Activated CD8-positive, alpha-beta T cell treated with anti-CD3 and anti-CD28 coated beads, Interleukin-2, amount 10 ng/mL, durations not matched to agents 7 days and 5 days (primary cell): ENCODE data around the gene SELENOS. TPM values are rescaled to one million over a fixed set of nuclear protein-coding genes. Genes with fewer than 3 reads are reported as not detected.

Experiments
- ATAC-seq: fragments of 150-1000 bp; cut with Tn5 transposase; one replicate; pipeline ENCODE4 v1.10.0; 2021; ENCODE audit warnings: moderate library complexity
- CTCF ChIA-PET: fragments of 350-600 bp; sonication (Branson Sonifier 250); formaldehyde crosslinking; loops from one replicate; lab custom pipeline; 2021; ENCODE audit warnings: antibody characterized with exemption; lab: Charles Lee
- POLR2A ChIA-PET: fragments of 350-600 bp; sonication (Branson Sonifier 250); formaldehyde crosslinking; loops from one replicate; lab custom pipeline; 2021; ENCODE audit warnings: antibody characterized with exemption; lab: Charles Lee
- DNase-seq: peaks from one replicate; pipeline ENCODE4 v3.0.0-alpha.2; 2020
- H3K27ac Mint-ChIP-seq: one replicate; pipeline ENCODE4 v1.8.0; 2021; ENCODE audit warnings: mild to moderate bottlenecking, mixed read lengths
- H3K27me3 Mint-ChIP-seq: one replicate; pipeline ENCODE4 v1.8.0; 2021; ENCODE audit warnings: low read depth, mixed read lengths
- H3K36me3 Mint-ChIP-seq: one replicate; pipeline ENCODE4 v1.8.0; 2021; ENCODE audit warnings: low read depth, mixed read lengths
- H3K4me1 Mint-ChIP-seq: one replicate; pipeline ENCODE4 v1.8.0; 2021; ENCODE audit warnings: low read depth, mixed read lengths
- H3K4me3 Mint-ChIP-seq: one replicate; pipeline ENCODE4 v1.8.0; 2021; ENCODE audit warnings: mild to moderate bottlenecking, mixed read lengths
- H3K9me3 Mint-ChIP-seq: one replicate; pipeline ENCODE4 v1.8.0; 2022; ENCODE audit warnings: mixed read lengths; ENCODE audit not compliant: insufficient read depth
- total RNA-seq, 2 experiments: library from RNA; stranded (reverse); gene quantifications; one replicate each; pipeline ENCODE4 v1.2.3, GENCODE V29; 2021

Gene SELENOS
- total RNA-seq, 2 experiments from 2014 or later, result 29.8 to 32.2 TPM

- DNase-seq (no peak), ATAC-seq (no peak)
- ChIA-PET CTCF (interaction anchor here (0.7 to 2.4 kb wide), 5 partner anchors 12 to 262 kb away, joined by 3 to 9 read pairs (median 3); no protein-coding TSS in a partner anchor), POLR2A (interaction anchor here (0.9 kb wide), 1 partner anchor 22 kb away, joined by 4 read pairs; the partner anchor contains the start of gene CHSY1)
- no peak overlapping the region for H3K4me3 Mint-ChIP-seq
- no peaks in the 10 kb centered on the region for H3K27me3 Mint-ChIP-seq
- peaks cover 54% of the 10 kb centered on the region for H3K36me3 Mint-ChIP-seq
- peaks cover 25% of the 10 kb centered on the region for H3K4me1 Mint-ChIP-seq
- H3K27ac Mint-ChIP-seq, result no peak overlapping the region
- H3K9me3 Mint-ChIP-seq, result no peaks in the 10 kb centered on the region
These were observed 3.8 kb downstream of the SELENOS start for GRCh38 chr15:101273534-101273933.

- POLR2A ChIA-PET, result interaction anchor here (0.6 to 0.9 kb wide), 2 partner anchors 21 to 66 kb away, joined by 3 to 4 read pairs; partner anchors contain the start of gene CHSY1
These were observed 4.7 kb downstream of the SELENOS start for GRCh38 chr15:101272584-101272983.

DNA sequence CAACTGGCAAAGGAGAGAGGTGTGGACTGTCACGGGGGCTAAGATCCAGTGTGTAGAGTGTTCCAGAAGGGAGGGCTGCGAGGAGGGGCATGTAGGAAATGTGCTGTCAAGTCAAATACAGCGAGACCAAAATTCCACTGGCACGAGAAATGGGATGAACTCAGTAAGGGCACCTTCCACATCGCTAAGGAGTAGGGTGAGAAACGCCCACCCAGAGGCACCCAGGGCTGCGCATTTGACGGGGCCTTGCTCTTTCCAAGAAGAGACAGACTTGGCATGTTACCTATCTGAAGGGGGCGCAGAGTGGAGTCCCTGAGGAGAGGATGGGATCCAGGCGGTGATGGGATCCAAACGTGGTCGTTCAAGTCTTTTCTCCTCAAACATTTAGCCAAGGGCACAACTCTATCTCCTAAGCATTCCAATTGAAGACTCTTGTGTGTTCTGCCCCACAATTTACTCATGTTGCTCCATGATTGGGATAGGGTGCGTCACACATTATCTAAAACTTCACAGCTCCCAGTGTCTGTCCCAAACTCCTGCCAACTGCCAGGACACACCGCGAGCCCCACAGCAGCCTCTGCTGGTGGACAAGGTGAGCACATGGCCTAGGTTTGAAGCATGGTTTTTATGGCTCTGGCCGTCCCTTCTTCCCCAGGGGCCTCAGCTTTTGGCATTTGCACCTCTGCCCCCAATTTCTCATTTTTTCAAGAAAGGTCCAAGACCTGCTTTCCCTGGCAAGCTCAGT is 7.6 kb downstream of the SELENOS start:
- CTCF ChIA-PET, result interaction anchor here (2.0 kb wide), 1 partner anchor 261 kb away, joined by 6 read pairs; no protein-coding TSS in a partner anchor
- Mint-ChIP-seq H3K36me3 (peaks cover 38% of the 10 kb centered on the region), H3K27me3 (no peaks in the 10 kb centered on the region), H3K27ac (no peak overlapping the region), H3K4me1 (peaks cover 1% of the 10 kb centered on the region), H3K4me3 (no peak overlapping the region), H3K9me3 (no peaks in the 10 kb centered on the region)
- POLR2A ChIA-PET, result no interaction called here
- no peak for DNase-seq
- ATAC-seq, result peak; percentile 39

More at GRCh38 chr15:101272584-101272983, 4.7 kb downstream of the SELENOS start:
- CTCF ChIA-PET, result interaction anchor here (0.7 to 1.8 kb wide), 3 partner anchors 13 to 16 kb away, joined by 3 to 9 read pairs (median 3); no protein-coding TSS in a partner anchor
- Mint-ChIP-seq H3K36me3 (peaks cover 49% of the 10 kb centered on the region), H3K4me1 (peaks cover 20% of the 10 kb centered on the region), H3K27ac (no peak overlapping the region), H3K4me3 (no peak overlapping the region), H3K27me3 (no peaks in the 10 kb centered on the region), H3K9me3 (no peaks in the 10 kb centered on the region)
- DNase-seq (no peak), ATAC-seq (no peak)

DNA sequence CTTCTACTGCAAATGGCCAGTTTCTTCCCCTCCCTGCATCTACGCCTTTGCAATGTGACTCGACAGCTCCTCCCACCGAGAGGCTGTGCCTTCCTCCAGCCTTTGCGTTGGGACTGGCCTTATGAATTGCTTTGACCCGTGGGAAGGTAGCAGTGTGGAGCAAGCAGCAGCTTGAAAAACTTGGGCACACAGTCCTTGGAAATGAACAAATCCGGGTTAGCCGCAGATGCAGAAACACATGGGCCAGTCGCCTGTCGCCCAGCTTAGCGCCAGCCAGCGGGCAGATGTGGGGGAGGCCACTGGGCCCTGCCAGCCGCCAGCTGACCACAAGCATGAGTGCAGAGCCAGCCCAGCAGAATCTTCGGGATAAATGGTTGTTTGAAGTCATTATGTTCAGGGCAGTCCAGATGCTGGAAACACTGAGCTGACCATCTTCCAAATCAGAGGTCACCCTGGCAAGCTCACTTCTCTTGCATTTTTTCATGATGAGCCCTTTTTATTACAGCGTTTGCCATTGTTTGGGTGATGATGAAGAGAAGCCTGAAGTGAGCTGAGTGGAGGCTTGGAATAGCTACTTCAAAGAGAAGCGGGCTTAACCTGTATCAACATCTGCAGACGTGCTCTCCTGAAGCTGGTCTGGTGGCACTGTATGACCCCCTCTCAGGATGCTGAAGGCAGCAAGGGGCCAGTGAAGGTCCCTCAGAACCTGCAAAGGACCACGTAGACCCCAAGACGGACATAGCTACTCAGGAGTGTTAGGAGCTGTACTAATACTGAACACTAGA is 9.8 kb downstream of the SELENOS start:
- no peaks in the 10 kb centered on the region for H3K27me3 Mint-ChIP-seq
- H3K4me1 Mint-ChIP-seq, result peaks cover 6% of the 10 kb centered on the region
- POLR2A ChIA-PET, result interaction anchor here (0.9 to 1.1 kb wide), 2 partner anchors 29 to 53 kb away, joined by 3 to 4 read pairs; no protein-coding TSS in a partner anchor
- no peak overlapping the region for H3K4me3 Mint-ChIP-seq
- no peak for DNase-seq
- CTCF ChIA-PET, result interaction anchor here (1.1 to 2.4 kb wide), 4 partner anchors 9 to 260 kb away, joined by 3 to 17 read pairs (median 12); no protein-coding TSS in a partner anchor
- no peak for ATAC-seq
- peaks cover 20% of the 10 kb centered on the region for H3K36me3 Mint-ChIP-seq
- H3K27ac Mint-ChIP-seq, result no peak overlapping the region
- no peaks in the 10 kb centered on the region for H3K9me3 Mint-ChIP-seq

- no peak overlapping the region for H3K4me3 Mint-ChIP-seq
- peaks cover 15% of the 10 kb centered on the region for H3K36me3 Mint-ChIP-seq
- ATAC-seq, result no peak
- H3K27ac Mint-ChIP-seq, result no peak overlapping the region
- DNase-seq, result no peak
- ChIA-PET CTCF (interaction anchor here (1.8 to 2.4 kb wide), 3 partner anchors 8 to 259 kb away, joined by 12 to 17 read pairs (median 12); no protein-coding TSS in a partner anchor), POLR2A (no interaction called here)
- no peaks in the 10 kb centered on the region for H3K27me3 Mint-ChIP-seq
- H3K4me1 Mint-ChIP-seq, result peaks cover 6% of the 10 kb centered on the region
- H3K9me3 Mint-ChIP-seq, result no peaks in the 10 kb centered on the region
These were observed 10.5 kb downstream of the SELENOS start for GRCh38 chr15:101266787-101267186.

GRCh38 chr15:101266034-101266433 is 11.3 kb downstream of the SELENOS start:
- peaks cover 6% of the 10 kb centered on the region for H3K4me1 Mint-ChIP-seq
- no peak for ATAC-seq
- ChIA-PET CTCF (interaction anchor here (0.9 kb wide), 1 partner anchor 258 kb away, joined by 3 read pairs; no protein-coding TSS in a partner anchor), POLR2A (no interaction called here)
- peaks cover 4% of the 10 kb centered on the region for H3K27me3 Mint-ChIP-seq
- H3K36me3 Mint-ChIP-seq, result peaks cover 10% of the 10 kb centered on the region
- no peak overlapping the region for H3K27ac Mint-ChIP-seq
- no peaks in the 10 kb centered on the region for H3K9me3 Mint-ChIP-seq
- DNase-seq, result no peak
- no peak overlapping the region for H3K4me3 Mint-ChIP-seq

- Mint-ChIP-seq H3K27me3 (peaks cover 6% of the 10 kb centered on the region), H3K27ac (no peak overlapping the region), H3K9me3 (no peaks in the 10 kb centered on the region), H3K4me1 (peaks cover 6% of the 10 kb centered on the region), H3K4me3 (no peak overlapping the region), H3K36me3 (peaks cover 5% of the 10 kb centered on the region)
- DNase-seq (no peak), ATAC-seq (no peak)
- ChIA-PET CTCF (interaction anchor here (0.9 to 5.6 kb wide), 2 partner anchors 257 kb away, joined by 3 to 32 read pairs; no protein-coding TSS in a partner anchor), POLR2A (no interaction called here)
These were observed 12.2 kb downstream of the SELENOS start for GRCh38 chr15:101264911-101265641.

DNA sequence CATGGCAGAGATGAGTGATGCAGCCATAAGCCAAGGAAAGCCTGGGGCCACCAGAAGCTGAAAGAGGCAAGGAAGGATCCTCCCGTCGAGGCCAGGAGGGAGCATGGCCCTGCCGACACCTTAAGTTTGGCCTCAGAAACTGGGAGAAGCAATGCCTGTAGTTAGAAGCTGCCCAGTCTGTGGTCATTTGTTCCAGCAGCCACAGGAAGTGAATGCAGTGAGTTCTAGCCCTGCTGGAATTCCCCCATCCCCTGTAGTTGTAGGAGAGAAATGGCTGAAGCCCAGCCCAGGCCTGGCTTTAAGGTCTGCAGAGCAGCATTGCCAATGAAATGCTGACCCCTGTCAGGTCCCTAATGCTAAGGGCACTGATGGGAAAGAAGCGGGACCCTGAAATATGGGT is 13.3 kb downstream of the SELENOS start:
- peaks cover 6% of the 10 kb centered on the region for H3K4me1 Mint-ChIP-seq
- ChIA-PET POLR2A (no interaction called here), CTCF (interaction anchor here (1.5 to 5.6 kb wide), 2 partner anchors 12 to 256 kb away, joined by 3 to 32 read pairs; no protein-coding TSS in a partner anchor)
- H3K27ac Mint-ChIP-seq, result no peak overlapping the region
- H3K27me3 Mint-ChIP-seq, result peaks cover 8% of the 10 kb centered on the region
- H3K9me3 Mint-ChIP-seq, result no peaks in the 10 kb centered on the region
- H3K4me3 Mint-ChIP-seq, result no peak overlapping the region
- DNase-seq (no peak), ATAC-seq (no peak)
- H3K36me3 Mint-ChIP-seq, result no peaks in the 10 kb centered on the region

DNA sequence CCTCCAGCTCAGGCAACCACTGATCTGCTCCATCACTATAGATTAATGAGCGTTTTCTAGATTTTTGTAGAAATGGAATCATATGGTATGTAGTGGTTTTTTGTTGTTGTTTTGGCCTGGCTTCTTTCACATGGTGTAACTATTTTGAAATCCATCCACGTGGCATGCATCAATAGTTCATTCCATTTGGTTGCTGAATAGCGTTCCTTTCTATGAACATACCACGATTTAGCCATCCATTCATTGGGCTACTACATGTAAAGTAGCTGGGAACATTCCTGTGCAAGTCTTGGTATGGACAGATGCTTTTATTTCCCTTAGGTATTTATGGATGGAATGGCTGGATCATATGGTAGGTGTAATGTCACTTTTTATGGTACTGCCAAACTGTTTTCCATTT is 14.7 kb downstream of the SELENOS start:
- Mint-ChIP-seq H3K36me3 (no peaks in the 10 kb centered on the region), H3K4me3 (no peak overlapping the region), H3K27me3 (peaks cover 11% of the 10 kb centered on the region), H3K9me3 (no peaks in the 10 kb centered on the region), H3K4me1 (peaks cover 8% of the 10 kb centered on the region), H3K27ac (no peak overlapping the region)
- ChIA-PET POLR2A (interaction anchor here (1.1 kb wide), 1 partner anchor 665 kb away, joined by 3 read pairs; no protein-coding TSS in a partner anchor), CTCF (interaction anchor here (0.6 to 5.6 kb wide), 4 partner anchors 14 to 255 kb away, joined by 3 to 32 read pairs (median 4); no protein-coding TSS in a partner anchor)
- DNase-seq (no peak), ATAC-seq (no peak)

- Mint-ChIP-seq H3K36me3 (no peaks in the 10 kb centered on the region), H3K27ac (no peak overlapping the region), H3K9me3 (no peaks in the 10 kb centered on the region), H3K27me3 (peaks cover 11% of the 10 kb centered on the region), H3K4me3 (no peak overlapping the region), H3K4me1 (peaks cover 32% of the 10 kb centered on the region)
- no peak for ATAC-seq
- POLR2A ChIA-PET, result no interaction called here
- CTCF ChIA-PET, result interaction anchor here (0.6 to 9.3 kb wide), 39 partner anchors 9 to 409 kb away, joined by 3 to 235 read pairs (median 4); no protein-coding TSS in a partner anchor
- peak; percentile 69 for DNase-seq
These were observed 18.8 kb downstream of the SELENOS start for GRCh38 chr15:101258238-101259144.
